ENCODE measurements around the gene COQ5.

Gene COQ5

DNA sequence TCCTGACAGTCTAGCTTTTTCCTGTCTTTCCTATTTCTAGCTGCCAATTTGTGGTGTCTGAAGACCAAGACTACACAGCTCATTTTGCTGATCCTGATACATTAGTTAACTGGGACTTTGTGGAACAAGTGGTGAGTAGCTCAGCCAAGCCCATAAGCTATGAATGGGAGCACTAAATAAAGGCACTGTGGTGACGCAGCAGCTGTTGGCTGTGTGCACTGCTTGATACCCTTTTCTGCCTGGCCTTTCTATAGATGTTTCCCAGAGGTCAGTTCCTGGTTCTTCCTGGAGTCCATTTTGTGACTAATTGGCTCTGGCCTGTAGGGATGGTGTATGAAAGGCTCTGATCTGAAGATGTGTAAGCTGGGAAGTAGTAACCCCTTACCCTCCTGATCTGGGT lies 25.7 kb upstream of the COQ5 start:
- TF ChIP-seq, protein P1, sequence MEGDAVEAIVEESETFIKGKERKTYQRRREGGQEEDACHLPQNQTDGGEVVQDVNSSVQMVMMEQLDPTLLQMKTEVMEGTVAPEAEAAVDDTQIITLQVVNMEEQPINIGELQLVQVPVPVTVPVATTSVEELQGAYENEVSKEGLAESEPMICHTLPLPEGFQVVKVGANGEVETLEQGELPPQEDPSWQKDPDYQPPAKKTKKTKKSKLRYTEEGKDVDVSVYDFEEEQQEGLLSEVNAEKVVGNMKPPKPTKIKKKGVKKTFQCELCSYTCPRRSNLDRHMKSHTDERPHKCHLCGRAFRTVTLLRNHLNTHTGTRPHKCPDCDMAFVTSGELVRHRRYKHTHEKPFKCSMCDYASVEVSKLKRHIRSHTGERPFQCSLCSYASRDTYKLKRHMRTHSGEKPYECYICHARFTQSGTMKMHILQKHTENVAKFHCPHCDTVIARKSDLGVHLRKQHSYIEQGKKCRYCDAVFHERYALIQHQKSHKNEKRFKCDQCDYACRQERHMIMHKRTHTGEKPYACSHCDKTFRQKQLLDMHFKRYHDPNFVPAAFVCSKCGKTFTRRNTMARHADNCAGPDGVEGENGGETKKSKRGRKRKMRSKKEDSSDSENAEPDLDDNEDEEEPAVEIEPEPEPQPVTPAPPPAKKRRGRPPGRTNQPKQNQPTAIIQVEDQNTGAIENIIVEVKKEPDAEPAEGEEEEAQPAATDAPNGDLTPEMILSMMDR (conservative IDR thresholded peaks at IDR 0.05; ENCODE audit: low read depth, low read length): no peak
- no peak overlapping the region for H3K4me3 ChIP-seq (ENCODE audit: low read depth, low read length)
- no peak for DNase-seq (ENCODE audit: low read depth)

DNA sequence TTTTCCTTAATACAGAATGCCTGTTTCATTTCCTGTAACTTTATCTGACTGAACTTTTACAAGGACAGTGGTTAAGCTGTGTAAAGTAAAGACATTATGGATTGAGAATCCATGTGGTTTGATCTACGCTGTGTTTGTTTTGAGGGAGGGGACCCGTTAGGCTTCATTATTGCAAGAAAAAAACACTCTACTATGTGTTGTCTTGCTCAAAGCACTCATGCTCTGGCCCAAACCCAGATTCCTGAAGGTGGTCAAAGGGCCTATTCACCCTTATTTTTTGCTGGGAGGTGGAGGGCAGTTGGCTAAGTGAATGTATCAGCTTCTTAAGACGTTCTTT lies 17.1 kb upstream of the COQ5 start:
- H3K4me3 ChIP-seq (ENCODE audit: low read depth, low read length): no peak overlapping the region
- TF ChIP-seq, protein P1 (conservative IDR thresholded peaks at IDR 0.05; ENCODE audit: low read depth, low read length): no peak
- DNase-seq (ENCODE audit: low read depth): no peak

DNA sequence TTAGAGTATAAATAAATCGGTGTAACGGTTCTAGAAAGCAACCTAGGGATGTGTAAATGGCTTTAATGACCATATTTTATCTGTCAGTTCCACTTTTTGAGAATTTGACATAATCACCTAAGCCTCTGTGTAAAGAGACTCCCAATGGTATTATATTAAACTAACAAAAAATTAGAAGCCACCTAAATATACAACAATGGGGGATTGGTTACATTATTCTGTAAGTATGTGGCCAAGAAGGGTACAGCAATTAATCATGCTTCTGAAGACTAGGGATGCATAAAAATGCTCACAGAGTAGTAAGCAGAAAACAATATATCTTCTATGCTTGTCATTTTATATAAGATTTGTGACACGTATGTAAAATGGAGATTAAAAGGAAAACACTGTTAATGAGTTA lies 15.7 kb upstream of the COQ5 start:
- TF ChIP-seq, protein P1 (conservative IDR thresholded peaks at IDR 0.05; ENCODE audit: low read depth, low read length): no peak
- H3K4me3 ChIP-seq (ENCODE audit: low read depth, low read length): no peak overlapping the region
- no peak for DNase-seq (ENCODE audit: low read depth)

DNA sequence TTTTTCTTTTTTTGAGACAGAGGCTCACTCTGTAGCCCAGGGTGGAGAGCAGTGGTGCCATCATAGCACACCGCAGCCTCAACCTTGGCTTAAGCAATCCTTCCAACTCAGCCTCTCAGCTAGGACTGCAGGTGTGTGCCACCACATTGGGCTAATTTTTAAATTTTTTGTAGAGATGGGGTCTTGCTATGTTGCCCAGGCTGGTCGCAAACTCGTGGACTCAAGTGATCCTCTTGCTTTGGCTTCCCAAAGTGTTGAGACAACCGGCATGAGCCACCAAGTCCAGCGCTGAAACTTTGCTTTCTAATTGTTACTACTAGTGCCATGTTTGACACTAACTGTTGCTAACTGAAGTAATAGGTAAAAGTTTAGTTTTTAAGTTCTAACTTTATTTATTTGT lies 13.2 kb upstream of the COQ5 start:
- no peak overlapping the region for H3K4me3 ChIP-seq (ENCODE audit: low read depth, low read length)
- DNase-seq (ENCODE audit: low read depth): no peak
- TF ChIP-seq, protein P1 (conservative IDR thresholded peaks at IDR 0.05; ENCODE audit: low read depth, low read length): no peak

DNA sequence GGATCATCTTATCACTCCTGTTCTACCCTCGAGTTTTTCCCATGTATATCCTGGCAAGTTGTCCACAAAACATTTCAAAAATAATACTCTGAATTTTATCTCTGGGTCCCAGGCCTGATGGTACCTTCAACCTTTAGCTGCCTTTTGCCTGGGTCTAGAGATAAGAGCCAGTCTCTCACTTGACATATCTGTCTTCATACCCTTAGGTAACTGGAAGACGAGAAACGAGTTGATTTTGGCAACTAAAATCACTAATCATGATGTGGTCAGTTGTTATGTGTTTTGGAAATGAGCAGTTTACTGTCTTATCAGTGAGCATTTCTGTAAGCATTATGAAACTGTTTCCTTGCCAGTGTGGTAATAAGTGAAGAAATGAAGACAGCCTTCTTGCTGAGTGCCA lies 11.5 kb upstream of the COQ5 start:
- no peak overlapping the region for H3K4me3 ChIP-seq (ENCODE audit: low read depth, low read length)
- DNase-seq (ENCODE audit: low read depth): peak; percentile 75
- TF ChIP-seq, protein P1 (conservative IDR thresholded peaks at IDR 0.05; ENCODE audit: low read depth, low read length): no peak

DNA sequence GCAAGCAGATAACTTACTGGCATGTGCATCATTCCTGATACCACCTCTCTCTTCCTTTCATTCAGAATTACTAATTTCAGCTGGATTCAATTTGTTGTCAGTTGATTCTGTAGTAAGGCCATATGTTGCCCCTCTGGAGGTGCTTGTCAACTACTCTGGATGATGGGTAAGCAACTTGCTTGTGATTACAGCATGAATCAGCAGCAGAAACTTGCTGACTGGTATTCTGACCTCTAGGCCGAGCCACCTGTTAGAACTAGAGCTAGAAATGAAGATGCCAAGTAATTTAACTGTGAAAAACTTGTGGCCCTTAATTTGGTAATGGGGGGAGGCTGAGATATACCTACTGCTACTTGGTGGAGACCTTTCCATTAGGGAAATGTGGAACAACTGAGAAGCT lies 10.3 kb upstream of the COQ5 start:
- peak; percentile 38 for DNase-seq (ENCODE audit: low read depth)
- H3K4me3 ChIP-seq (ENCODE audit: low read depth, low read length): no peak overlapping the region
- TF ChIP-seq, protein P1 (conservative IDR thresholded peaks at IDR 0.05; ENCODE audit: low read depth, low read length): no peak

DNA sequence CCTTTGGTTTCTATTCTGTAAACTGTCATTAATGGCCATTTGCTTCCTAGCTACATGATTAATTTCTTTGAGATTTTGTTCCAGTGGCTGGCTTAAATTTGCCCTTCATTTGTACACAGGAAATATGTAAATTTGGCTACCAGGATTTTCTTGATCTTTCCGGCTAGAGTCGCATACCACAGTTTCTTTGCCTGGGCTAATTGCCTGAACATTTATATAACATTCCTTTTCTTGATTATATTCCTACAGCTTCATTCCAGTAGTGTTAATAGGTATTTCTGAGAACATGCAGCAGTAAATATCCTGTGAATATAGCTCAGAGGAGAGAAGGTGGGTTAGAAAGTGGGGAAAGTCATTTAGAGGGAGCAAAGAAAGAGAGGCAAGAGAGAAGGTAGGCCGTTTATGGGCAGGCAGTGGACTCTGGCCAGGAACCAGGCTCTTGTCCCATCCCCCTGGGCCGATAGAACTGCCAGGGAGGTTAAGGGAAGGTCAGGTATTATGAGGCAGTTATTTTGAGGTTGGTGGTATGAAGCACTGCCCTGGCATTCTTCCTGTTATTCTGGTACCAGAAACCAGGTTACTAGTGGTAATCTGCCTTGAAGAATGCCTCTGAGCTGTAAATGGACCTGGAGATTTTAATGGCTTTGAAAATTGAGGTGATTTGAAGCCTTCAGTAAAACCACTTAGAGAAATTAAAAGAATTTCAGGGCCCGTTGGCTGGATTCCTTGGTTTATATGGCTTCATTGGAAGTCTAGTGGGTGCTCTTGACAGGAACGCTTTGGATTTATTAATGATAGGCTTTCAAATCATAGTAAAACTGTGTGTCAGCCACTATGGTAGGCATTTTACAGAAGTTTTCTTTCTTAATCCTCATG lies 9.6 kb upstream of the COQ5 start:
- DNase-seq (ENCODE audit: low read depth): peak; percentile 49
- TF ChIP-seq, protein P1 (conservative IDR thresholded peaks at IDR 0.05; ENCODE audit: low read depth, low read length): no peak
- peak overlapping the region; percentile 2 for H3K4me3 ChIP-seq (ENCODE audit: low read depth, low read length)

Data from choroid plexus epithelial cell (primary cell).